ENCODE results near the gene NR2F6.

Gene NR2F6

DNA sequence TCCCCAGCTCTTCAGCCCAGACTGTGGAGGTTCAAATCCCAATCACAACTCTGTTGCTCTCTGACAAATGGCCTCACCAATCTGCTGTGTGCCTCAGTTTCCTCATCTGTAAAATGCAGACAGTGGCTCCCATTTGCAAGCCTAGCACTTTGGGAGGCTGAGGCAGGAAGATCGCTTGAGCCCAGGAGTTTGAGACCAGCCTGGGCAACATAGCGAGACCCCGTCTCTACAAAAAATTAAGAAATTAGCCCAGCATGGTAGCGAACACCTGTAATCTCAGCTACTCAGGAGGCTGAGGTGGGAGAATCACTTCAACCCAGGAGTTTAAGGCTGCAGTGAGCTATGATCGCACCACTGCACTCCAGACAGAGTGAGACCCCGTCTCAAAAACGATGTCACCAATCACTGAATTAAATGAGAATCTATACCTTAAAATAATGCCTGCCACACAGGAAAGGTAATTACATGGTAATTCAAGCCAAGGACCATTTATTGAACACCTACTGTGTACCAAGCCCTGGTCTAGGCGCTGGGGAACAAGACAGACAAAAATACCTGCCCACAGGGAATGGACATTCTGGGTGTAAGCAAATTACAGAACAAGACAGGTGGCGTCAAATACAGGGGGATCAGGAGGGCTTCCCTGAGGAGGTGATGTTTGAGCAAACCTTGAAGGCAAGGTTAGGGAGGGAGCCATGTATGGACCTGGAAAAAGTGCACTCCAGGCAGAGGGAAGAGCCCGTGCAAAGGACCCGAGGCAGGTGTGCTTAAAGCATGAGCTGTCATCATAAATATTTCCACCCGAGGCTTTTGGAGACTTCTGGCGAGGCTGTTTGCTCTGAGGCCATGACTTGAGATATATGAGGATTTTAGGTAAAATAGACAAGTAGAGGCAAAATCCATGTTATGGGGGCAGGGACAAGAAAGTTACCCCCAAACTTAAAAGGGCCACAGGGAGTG lies 7.7 kb downstream of the NR2F6 start:
- DNase-seq (ENCODE audit: low read depth, low spot score) = no peak

GRCh38 chr19:17236811-17237543 lies 8.7 kb downstream of the NR2F6 start:
- no peak for DNase-seq (ENCODE audit: low read depth, low spot score)

GRCh38 chr19:17235971-17236777 lies 9.5 kb downstream of the NR2F6 start:
- no peak for DNase-seq (ENCODE audit: low read depth, low spot score)

DNA sequence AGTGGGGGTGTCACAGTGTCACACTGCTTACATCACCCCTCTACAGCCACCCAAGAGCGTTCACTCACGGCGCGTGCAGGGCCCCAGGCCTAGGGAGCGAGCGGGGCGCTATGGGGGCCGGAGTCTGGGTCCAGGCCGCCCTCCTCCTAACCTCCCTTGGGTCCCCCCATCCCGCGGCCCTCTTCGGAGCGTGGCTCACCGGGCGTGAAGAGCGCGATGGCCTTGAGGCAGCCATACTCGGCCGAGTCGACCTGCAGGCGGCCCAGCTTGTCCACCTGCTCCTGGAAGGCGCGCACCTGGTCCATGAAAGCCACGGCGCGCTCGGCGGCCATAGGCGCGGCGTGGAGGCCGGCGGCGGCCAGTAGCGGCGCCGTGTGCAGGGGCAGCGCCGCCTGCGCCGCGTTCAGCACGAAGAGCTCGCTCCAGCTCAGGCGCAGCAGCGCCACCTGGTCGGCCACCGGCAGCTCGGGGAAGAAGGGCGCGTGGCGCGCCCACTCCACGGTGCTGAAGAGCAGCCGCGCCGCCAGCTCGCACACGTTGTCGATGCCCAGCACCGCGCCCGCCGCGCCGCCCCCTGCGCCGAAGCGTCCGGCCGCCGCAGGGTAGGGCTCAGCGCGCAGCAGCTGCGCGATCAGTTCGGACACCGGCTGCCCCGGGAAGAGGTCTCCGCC lies 10.3 kb downstream of the NR2F6 start:
- no peak for DNase-seq (ENCODE audit: low read depth, low spot score)

GRCh38 chr19:17234911-17235299 lies 10.8 kb downstream of the NR2F6 start:
- DNase-seq (ENCODE audit: low read depth, low spot score) = no peak

GRCh38 chr19:17232258-17232657 lies 13.5 kb downstream of the NR2F6 start:
- DNase-seq (ENCODE audit: low read depth, low spot score) = no peak

GRCh38 chr19:17229890-17230289 lies 15.8 kb downstream of the NR2F6 start:
- DNase-seq (ENCODE audit: low read depth, low spot score) = no peak

DNA sequence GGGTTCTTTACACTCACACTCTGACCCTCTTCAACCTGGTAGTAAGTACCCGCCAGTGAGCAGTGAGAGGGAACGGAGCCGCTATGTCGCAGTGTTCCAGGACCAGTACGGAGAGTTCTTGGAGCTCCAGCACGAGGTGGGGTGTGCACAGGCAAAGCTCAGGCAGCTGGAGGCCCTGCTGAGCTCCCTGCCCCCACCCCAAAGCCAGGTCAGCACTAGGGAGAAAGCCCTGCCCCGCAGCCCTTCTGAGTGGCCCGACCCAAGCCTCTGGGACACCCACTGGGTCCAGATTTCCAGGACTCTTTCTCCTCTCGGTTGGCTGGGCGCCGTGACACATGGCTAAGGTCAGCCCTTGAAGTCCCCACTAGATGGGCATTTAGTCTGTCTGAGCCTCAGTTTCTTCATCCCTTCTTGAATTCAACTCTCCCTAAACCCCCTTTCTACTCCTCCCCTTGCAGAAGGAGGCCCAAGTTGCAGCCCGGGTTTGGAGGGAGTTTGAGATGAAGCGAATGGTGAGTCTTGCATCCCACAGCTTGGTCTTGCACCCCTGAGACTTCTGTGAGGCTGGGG lies 17.8 kb downstream of the NR2F6 start:
- DNase-seq (ENCODE audit: low read depth, low spot score) = no peak

- peak; percentile 90 for DNase-seq (ENCODE audit: low read depth, low spot score)
Observed at GRCh38 chr19:17226002-17226933, 19.5 kb downstream of the NR2F6 start, which contains the start of gene OCEL1. OCEL1 (plus strand) TSS chr19:17226226; CDS start chr19:17226248, 22 bp downstream.

- DNase-seq (ENCODE audit: low read depth, low spot score) = no peak
Observed at GRCh38 chr19:17225053-17225452, 20.7 kb downstream of the NR2F6 start.

DNA sequence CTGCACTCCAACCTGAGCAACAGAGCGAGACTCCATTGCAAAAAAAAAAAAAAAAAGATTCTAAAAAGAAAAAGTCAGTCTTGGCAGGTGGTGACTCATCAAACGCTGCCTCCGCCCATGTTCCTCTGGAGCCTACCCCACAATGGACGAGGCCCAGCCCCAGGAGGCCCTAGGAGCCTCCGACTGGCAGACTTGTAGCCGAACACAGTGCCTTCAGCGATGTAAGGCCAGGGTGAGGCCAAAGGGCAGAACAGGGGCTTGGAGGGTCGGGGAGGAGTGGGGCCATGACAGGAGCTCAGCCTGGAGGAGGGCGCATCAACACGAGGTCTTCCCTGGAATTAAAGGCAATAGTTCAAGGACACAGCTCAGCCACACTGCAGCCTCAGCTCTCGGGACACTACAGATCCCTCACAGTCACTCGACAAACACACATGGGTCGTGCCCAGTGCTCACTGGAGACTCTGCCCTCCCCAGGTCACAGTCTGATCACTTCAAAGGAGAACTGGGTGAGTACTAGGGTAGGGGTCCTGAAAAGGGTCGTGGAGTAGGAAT lies 25.4 kb downstream of the NR2F6 start:
- no peak for DNase-seq (ENCODE audit: low read depth, low spot score)

DNA sequence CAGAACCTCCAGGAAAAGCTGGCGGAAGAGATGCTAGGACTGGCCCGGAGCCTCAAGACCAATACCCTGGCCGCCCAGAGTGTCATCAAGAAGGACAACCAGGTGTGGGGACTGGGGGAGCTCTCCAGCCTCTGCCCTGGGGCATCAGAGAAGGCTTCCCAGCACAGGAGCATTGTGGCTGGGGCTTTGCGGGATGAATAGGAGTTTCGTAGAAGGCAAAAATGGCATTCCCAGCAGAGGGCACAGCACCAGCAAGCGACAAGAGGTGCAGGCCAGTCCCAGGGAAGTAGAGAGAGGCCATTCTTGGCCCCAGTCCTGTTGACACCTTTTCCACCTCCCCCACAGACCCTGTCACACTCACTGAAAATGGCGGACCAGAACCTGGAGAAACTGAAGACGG lies 26.4 kb downstream of the NR2F6 start:
- DNase-seq (ENCODE audit: low read depth, low spot score) = no peak

- no peak for DNase-seq (ENCODE audit: low read depth, low spot score)
Observed at GRCh38 chr19:17216058-17216670, 29.6 kb downstream of the NR2F6 start.

DNA sequence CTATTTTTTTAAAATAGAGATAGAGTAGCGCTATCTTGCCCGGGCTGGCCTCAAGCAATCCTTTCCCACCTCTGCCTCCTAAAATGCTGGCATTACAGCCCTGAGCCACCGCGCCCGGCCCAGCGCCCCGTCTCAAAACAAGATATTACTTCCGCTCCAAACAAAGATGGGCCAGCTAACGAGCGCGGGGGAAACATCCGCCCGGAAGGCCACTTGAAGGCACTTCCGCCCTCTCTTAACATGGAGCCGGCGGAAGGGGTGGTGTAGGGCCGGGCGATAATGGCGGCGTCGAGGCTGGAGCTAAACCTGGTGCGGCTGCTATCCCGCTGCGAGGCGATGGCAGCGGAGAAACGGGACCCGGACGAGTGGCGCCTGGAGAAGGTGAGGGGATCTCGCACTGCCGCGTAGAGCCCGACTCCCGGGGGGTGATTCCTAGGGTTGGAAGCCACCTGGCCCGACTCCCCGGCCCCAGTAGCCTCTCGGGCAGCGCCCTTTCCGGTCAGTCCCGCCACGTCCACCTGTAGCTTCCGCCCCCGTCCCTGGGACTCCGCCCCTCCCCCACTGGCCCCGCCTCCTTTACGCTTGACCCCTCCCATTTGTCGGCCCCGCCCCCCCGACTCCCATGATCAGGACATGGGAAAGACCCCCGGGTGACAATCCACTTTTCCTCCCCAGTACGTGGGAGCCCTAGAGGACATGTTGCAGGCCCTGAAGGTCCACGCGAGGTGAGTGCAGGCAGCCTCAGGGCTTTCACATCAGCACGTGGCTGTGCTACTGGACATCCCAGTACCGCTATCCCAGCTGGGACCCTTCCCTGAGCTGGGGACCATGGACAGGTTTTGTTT lies 30.4 kb downstream of the NR2F6 start, which contains the start of gene USE1:
Gene USE1, plus strand, starts transcription at position 231 of the 845 bp plus-strand sequence. Its CDS starts 49 bp downstream, at position 280.
- DNase-seq (ENCODE audit: low read depth, low spot score) = peak; percentile 70

GRCh38 chr19:17214508-17215126 lies 31.1 kb downstream of the NR2F6 start:
- DNase-seq (ENCODE audit: low read depth, low spot score) = no peak

DNA sequence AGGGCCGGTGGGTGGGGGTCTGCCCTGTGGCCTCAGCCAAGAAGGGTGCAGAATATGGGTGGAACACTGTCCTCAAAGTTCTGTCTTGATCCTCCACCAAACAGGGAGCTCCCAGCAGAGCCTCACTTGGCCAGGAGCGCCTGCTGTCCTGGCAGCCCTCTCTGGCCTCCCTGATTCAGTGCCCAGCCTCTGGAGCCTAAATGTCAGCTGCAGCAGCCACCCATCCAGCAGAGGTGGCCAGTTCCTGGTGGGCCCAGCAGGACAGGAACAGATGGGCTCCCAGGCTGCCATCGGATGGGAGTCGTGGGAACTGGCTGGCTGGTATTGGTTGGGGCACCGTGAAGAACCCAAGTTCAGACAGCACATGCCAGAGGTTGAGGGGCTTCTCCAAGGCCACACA lies 32.4 kb downstream of the NR2F6 start:
- no peak for DNase-seq (ENCODE audit: low read depth, low spot score)
